ENCODE results near the gene ATP5PO. TPM values are rescaled to one million over a fixed set of nuclear protein-coding genes. Genes with fewer than 3 reads are reported as not detected.
A peak's percentile ranks its signal among the peaks of the same experiment; 100 is the strongest.
"Not testable (repeated sequence)": the region's sequence is repeated elsewhere in the genome, so short reads cannot be mapped to it uniquely, and the experiment has no call there.

ATP5PO gene
- total RNA-seq, 1 donor from 2014 or later = 150 TPM

GRCh38 chr21:33936301-33937038, 20.9 kb upstream of the ATP5PO start:
- Mint-ChIP-seq H3K27me3 (ENCODE audit: unreplicated experiment) (no peaks in the 10 kb centered on the region), H3K4me1 (ENCODE audit: unreplicated experiment) (peaks cover 49% of the 10 kb centered on the region), H3K9me3 (ENCODE audit: unreplicated experiment) (no peaks in the 10 kb centered on the region), H3K4me3 (ENCODE audit: unreplicated experiment) (no peak overlapping the region), H3K36me3 (ENCODE audit: unreplicated experiment) (peaks cover 2% of the 10 kb centered on the region), H3K27ac (ENCODE audit: unreplicated experiment) (no peak overlapping the region)
- no peak for TF ChIP-seq CTCF (IDR thresholded peaks at IDR 0.05)
- no peak for DNase-seq (ENCODE audit: extremely low spot score, unreplicated experiment)

GRCh38 chr21:33932731-33933130, 17.1 kb upstream of the ATP5PO start:
- Mint-ChIP-seq H3K27ac (ENCODE audit: unreplicated experiment) (peak overlapping the region; percentile 99), H3K4me3 (ENCODE audit: unreplicated experiment) (peak overlapping the region; percentile 51), H3K9me3 (ENCODE audit: unreplicated experiment) (no peaks in the 10 kb centered on the region), H3K27me3 (ENCODE audit: unreplicated experiment) (no peaks in the 10 kb centered on the region), H3K4me1 (ENCODE audit: unreplicated experiment) (peaks cover 38% of the 10 kb centered on the region), H3K36me3 (ENCODE audit: unreplicated experiment) (no peaks in the 10 kb centered on the region)
- no peak for TF ChIP-seq CTCF (IDR thresholded peaks at IDR 0.05)
- no peak for DNase-seq (ENCODE audit: extremely low spot score, unreplicated experiment)

- TF ChIP-seq CTCF (IDR thresholded peaks at IDR 0.05) = no peak
- H3K4me3 Mint-ChIP-seq (ENCODE audit: unreplicated experiment) = peak overlapping the region; percentile 81
- H3K4me1 Mint-ChIP-seq (ENCODE audit: unreplicated experiment) = peaks cover 34% of the 10 kb centered on the region
- H3K36me3 Mint-ChIP-seq (ENCODE audit: unreplicated experiment) = no peaks in the 10 kb centered on the region
- no peak for DNase-seq (ENCODE audit: extremely low spot score, unreplicated experiment)
- no peaks in the 10 kb centered on the region for H3K9me3 Mint-ChIP-seq (ENCODE audit: unreplicated experiment)
- peak overlapping the region; percentile 99 for H3K27ac Mint-ChIP-seq (ENCODE audit: unreplicated experiment)
- no peaks in the 10 kb centered on the region for H3K27me3 Mint-ChIP-seq (ENCODE audit: unreplicated experiment)
These were observed 16.3 kb upstream of the ATP5PO start for GRCh38 chr21:33931799-33932390.

- H3K4me3 Mint-ChIP-seq (ENCODE audit: unreplicated experiment) = peak overlapping the region; percentile 81
- H3K27ac Mint-ChIP-seq (ENCODE audit: unreplicated experiment) = peak overlapping the region; percentile 99
- not testable (repeated sequence) for H3K27me3 Mint-ChIP-seq (ENCODE audit: unreplicated experiment); DNase-seq (ENCODE audit: extremely low spot score, unreplicated experiment); H3K9me3 Mint-ChIP-seq (ENCODE audit: unreplicated experiment); H3K36me3 Mint-ChIP-seq (ENCODE audit: unreplicated experiment)
- peaks cover 28% of the 10 kb centered on the region for H3K4me1 Mint-ChIP-seq (ENCODE audit: unreplicated experiment)
These were observed 15.6 kb upstream of the ATP5PO start for GRCh38 chr21:33931052-33931798.

GRCh38 chr21:33926248-33926647, 10.6 kb upstream of the ATP5PO start:
- H3K36me3 Mint-ChIP-seq (ENCODE audit: unreplicated experiment); H3K4me3 Mint-ChIP-seq (ENCODE audit: unreplicated experiment); H3K27me3 Mint-ChIP-seq (ENCODE audit: unreplicated experiment); H3K9me3 Mint-ChIP-seq (ENCODE audit: unreplicated experiment); DNase-seq (ENCODE audit: extremely low spot score, unreplicated experiment); H3K27ac Mint-ChIP-seq (ENCODE audit: unreplicated experiment): not testable (repeated sequence)
- H3K4me1 Mint-ChIP-seq (ENCODE audit: unreplicated experiment) = peaks cover 12% of the 10 kb centered on the region

- no peak overlapping the region for H3K4me3 Mint-ChIP-seq (ENCODE audit: unreplicated experiment)
- TF ChIP-seq CTCF (IDR thresholded peaks at IDR 0.05) = no peak
- no peak for DNase-seq (ENCODE audit: extremely low spot score, unreplicated experiment)
- H3K9me3 Mint-ChIP-seq (ENCODE audit: unreplicated experiment) = no peaks in the 10 kb centered on the region
- H3K27ac Mint-ChIP-seq (ENCODE audit: unreplicated experiment) = no peak overlapping the region
- H3K27me3 Mint-ChIP-seq (ENCODE audit: unreplicated experiment) = peaks cover 10% of the 10 kb centered on the region
- H3K36me3 Mint-ChIP-seq (ENCODE audit: unreplicated experiment) = no peaks in the 10 kb centered on the region
- peaks cover 12% of the 10 kb centered on the region for H3K4me1 Mint-ChIP-seq (ENCODE audit: unreplicated experiment)
These were observed 9.1 kb upstream of the ATP5PO start for GRCh38 chr21:33924766-33925100.

All from osteocyte (in vitro differentiated cells).